Neural progenitor cell (in vitro differentiated cells): ENCODE results near the gene SPECC1L. TPM values are rescaled to one million over a fixed set of nuclear protein-coding genes. Genes with fewer than 3 reads are reported as not detected.
"Not testable (repeated sequence)": the region's sequence is repeated elsewhere in the genome, so short reads cannot be mapped to it uniquely, and the experiment has no call there.

Experiments used
- DNase-seq: peaks from one replicate; pipeline ENCODE4 v3.0.0-alpha.2; 2016; ENCODE audit warnings: low spot score
- H2AFZ ChIP-seq: fragments of 200-600 bp; sonication (generic); replicated peaks from 2 replicates; pipeline ENCODE4 v1.6.1; 2016; ENCODE audit warnings: antibody characterized with exemption
- H3F3A ChIP-seq: fragments of 200-600 bp; sonication (generic); 2 replicates; pipeline ENCODE4 v1.6.1; 2016; ENCODE audit warnings: antibody characterized with exemption, low read depth
- H3K27ac ChIP-seq: fragments of 200-600 bp; sonication (generic); 2 replicates; pipeline ENCODE4 v1.5.1; 2016; ENCODE audit warnings: mild to moderate bottlenecking
- H3K27me3 ChIP-seq: fragments of 200-600 bp; sonication (generic); 2 replicates; pipeline ENCODE4 v1.6.1; 2016; ENCODE audit warnings: mild to moderate bottlenecking, moderate library complexity
- H3K36me3 ChIP-seq: fragments of 200-600 bp; sonication (generic); 2 replicates; pipeline ENCODE4 v1.5.1; 2016
- H3K4me1 ChIP-seq: fragments of 200-600 bp; sonication (generic); 2 replicates; pipeline ENCODE4 v1.6.1; 2016; ENCODE audit warnings: mixed run types
- H3K4me2 ChIP-seq: fragments of 200-600 bp; sonication (generic); 2 replicates; pipeline ENCODE4 v1.6.1; 2016
- H3K4me3 ChIP-seq: fragments of 200-600 bp; sonication (generic); 2 replicates; pipeline ENCODE4 v1.5.1; 2016
- H3K79me2 ChIP-seq: fragments of 200-600 bp; sonication (generic); 2 replicates; pipeline ENCODE4 v1.6.1; 2016; ENCODE audit warnings: low read depth
- H3K9ac ChIP-seq: fragments of 200-600 bp; sonication (generic); 2 replicates; pipeline ENCODE4 v1.6.1; 2016
- H3K9me3 ChIP-seq: fragments of 200-600 bp; sonication (generic); 2 replicates; pipeline ENCODE4 v1.5.1; 2016; ENCODE audit warnings: low read depth
- H4K20me1 ChIP-seq: fragments of 200-600 bp; sonication (generic); 2 replicates; pipeline ENCODE4 v1.6.1; 2016; ENCODE audit warnings: low read depth
- H3K27ac Mint-ChIP-seq: 3 replicates; pipeline ENCODE4 v1.8.0; 2021; ENCODE audit warnings: mixed read lengths
- H3K27me3 Mint-ChIP-seq: 2 replicates; pipeline ENCODE4 v1.8.0; 2022; ENCODE audit warnings: low read depth, mild to moderate bottlenecking, inconsistent platforms, moderate library complexity, mixed read lengths; ENCODE audit not compliant: insufficient read depth
- H3K36me3 Mint-ChIP-seq: 3 replicates; pipeline ENCODE4 v1.8.0; 2021; ENCODE audit warnings: mixed read lengths
- H3K4me1 Mint-ChIP-seq: 3 replicates; pipeline ENCODE4 v1.8.0; 2021; ENCODE audit warnings: mixed read lengths
- H3K4me3 Mint-ChIP-seq: 3 replicates; pipeline ENCODE4 v1.8.0; 2021; ENCODE audit warnings: mild to moderate bottlenecking, moderate library complexity, mixed read lengths
- H3K9me3 Mint-ChIP-seq: 3 replicates; pipeline ENCODE4 v1.8.0; 2020; ENCODE audit warnings: mixed read lengths
- EZH2 ChIP-seq: fragments of 200-600 bp; sonication (generic); IDR thresholded peaks from 2 replicates; pipeline ENCODE4 v1.6.1; 2017; ENCODE audit warnings: antibody characterized with exemption, mild to moderate bottlenecking, moderate library complexity
- total RNA-seq: library from RNA; depleted of rRNA; stranded (reverse); fragments of >200 nt; gene quantifications from 2 replicates; pipeline ENCODE4 v1.2.3, GENCODE V29; 2015; ENCODE audit warnings: low replicate concordance
- TF ChIP-seq, protein P1 (sequence below): fragments of 200-600 bp; sonication (generic); IDR thresholded peaks from 2 replicates; pipeline ENCODE4 v1.5.1; 2017; ENCODE audit warnings: antibody characterized with exemption, mild to moderate bottlenecking

SPECC1L gene
- total RNA-seq, 1 donor from 2014 or later: 48.9 TPM

DNA sequence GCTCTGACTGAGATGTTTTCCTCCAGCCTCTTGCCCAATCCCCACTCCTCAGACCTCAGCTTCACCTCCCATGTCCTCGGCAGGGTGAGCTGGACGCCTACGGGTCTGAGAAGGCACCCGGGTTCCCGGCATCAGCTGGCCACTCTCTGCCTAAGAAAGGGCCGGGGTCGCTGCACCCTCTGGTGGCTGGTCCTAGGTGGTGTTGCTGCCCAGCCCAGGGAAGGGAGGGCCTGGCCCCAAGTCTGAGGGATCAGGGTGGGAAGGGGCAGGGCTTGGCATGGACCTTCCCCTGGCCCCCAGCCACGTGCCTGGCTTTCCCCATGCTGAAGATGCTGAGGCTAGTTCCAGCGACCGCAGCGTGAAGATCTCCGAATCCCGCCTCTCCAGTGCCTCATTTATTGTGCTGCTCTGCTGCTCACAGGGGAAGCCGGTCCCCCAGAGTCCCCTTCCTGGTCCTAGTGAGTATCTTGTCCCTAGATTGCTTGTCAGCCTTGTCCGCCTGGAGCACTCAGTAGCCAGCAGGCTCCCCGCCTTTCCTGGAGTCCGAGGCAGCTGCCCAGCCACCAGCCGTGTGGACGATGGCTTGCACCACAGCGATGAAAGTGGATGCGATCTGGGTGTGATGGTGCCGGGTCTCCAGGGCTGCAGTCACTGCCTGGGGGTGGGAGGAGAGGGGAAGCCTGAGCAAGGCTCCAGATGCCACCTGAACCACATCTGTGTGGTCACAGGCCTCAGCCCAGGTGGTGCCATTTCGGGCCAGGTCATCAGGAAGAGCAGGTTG is 22.9 kb upstream of the SPECC1L start:
- H3K27me3 ChIP-seq: no peaks in the 10 kb centered on the region
- DNase-seq: peak; percentile 89
- no peaks in the 10 kb centered on the region for H3K36me3 Mint-ChIP-seq
- no peaks in the 10 kb centered on the region for H3K9me3 Mint-ChIP-seq
- H3K27ac Mint-ChIP-seq: no peak overlapping the region
- H4K20me1 ChIP-seq: no peaks in the 10 kb centered on the region
- H3K36me3 ChIP-seq: no peaks in the 10 kb centered on the region
- H3K27me3 Mint-ChIP-seq: peaks cover 2% of the 10 kb centered on the region
- H3K9ac ChIP-seq: no peak overlapping the region
- H3K4me3 ChIP-seq: no peak overlapping the region
- peaks cover 13% of the 10 kb centered on the region for H3K4me1 Mint-ChIP-seq
- no peaks in the 10 kb centered on the region for H3K79me2 ChIP-seq
- H3F3A ChIP-seq: no peaks in the 10 kb centered on the region
- H3K9me3 ChIP-seq: no peaks in the 10 kb centered on the region
- H2AFZ ChIP-seq: peak overlapping the region; percentile 78
- peaks cover 7% of the 10 kb centered on the region for H3K4me1 ChIP-seq
- H3K4me2 ChIP-seq: no peak overlapping the region
- H3K27ac ChIP-seq: no peak overlapping the region
- TF ChIP-seq, protein P1, sequence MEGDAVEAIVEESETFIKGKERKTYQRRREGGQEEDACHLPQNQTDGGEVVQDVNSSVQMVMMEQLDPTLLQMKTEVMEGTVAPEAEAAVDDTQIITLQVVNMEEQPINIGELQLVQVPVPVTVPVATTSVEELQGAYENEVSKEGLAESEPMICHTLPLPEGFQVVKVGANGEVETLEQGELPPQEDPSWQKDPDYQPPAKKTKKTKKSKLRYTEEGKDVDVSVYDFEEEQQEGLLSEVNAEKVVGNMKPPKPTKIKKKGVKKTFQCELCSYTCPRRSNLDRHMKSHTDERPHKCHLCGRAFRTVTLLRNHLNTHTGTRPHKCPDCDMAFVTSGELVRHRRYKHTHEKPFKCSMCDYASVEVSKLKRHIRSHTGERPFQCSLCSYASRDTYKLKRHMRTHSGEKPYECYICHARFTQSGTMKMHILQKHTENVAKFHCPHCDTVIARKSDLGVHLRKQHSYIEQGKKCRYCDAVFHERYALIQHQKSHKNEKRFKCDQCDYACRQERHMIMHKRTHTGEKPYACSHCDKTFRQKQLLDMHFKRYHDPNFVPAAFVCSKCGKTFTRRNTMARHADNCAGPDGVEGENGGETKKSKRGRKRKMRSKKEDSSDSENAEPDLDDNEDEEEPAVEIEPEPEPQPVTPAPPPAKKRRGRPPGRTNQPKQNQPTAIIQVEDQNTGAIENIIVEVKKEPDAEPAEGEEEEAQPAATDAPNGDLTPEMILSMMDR: peak; percentile 84
- TF ChIP-seq EZH2: no peak
- no peak overlapping the region for H3K4me3 Mint-ChIP-seq

DNA sequence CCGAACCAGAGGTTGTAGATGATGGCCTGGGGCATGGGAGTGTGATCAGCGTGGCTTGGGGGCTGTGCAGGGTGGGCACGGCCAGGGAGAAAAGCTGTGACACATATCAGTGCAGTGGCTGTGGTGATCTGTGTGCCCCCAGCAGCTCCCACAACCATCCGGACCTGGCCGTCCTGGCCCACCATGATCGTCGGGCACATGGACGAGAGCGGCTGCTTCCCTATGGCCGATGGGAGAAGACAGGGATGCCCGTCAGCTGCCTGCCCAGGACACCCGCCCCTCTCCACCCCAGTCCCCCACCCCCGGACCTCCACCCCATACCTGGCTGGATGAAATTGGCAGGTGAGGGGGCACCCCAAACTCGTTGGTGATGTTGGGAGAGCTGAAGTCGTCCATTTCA is 22.0 kb upstream of the SPECC1L start:
- H3K4me1 Mint-ChIP-seq, H3K36me3 ChIP-seq, H3K4me3 ChIP-seq, H3K27ac ChIP-seq, H3K4me2 ChIP-seq, H3F3A ChIP-seq, H2AFZ ChIP-seq, DNase-seq, H3K27me3 ChIP-seq, H3K36me3 Mint-ChIP-seq, H3K27me3 Mint-ChIP-seq, H4K20me1 ChIP-seq, H3K4me1 ChIP-seq, H3K27ac Mint-ChIP-seq, H3K9ac ChIP-seq, H3K9me3 ChIP-seq, H3K79me2 ChIP-seq, H3K4me3 Mint-ChIP-seq, H3K9me3 Mint-ChIP-seq: not testable (repeated sequence)

DNA sequence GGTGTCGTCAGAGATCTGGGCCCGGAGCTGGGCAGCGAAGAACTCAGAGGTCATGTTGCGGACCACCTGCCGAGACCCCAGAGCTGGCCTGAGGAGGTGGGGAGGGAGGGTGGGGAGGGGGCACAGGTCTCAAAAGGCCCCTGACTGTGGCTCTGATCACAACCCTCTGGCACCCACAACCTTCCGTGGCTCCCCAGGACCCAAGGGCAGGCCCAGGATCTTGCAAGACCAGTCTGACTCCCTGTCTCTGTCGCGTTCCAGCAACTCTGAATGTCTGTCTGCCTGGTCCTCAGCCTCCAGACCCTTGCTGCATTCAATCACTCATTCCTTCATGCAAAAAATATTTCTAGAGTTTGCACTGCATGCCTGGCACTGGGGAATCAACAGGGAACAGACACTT is 21.2 kb upstream of the SPECC1L start:
- not testable (repeated sequence) for H3K9me3 ChIP-seq, H4K20me1 ChIP-seq, H3K4me3 ChIP-seq, H2AFZ ChIP-seq, H3K9me3 Mint-ChIP-seq, H3K27me3 ChIP-seq, H3K27me3 Mint-ChIP-seq, H3K4me1 Mint-ChIP-seq, H3K27ac ChIP-seq, H3K4me1 ChIP-seq, H3K4me3 Mint-ChIP-seq, H3K79me2 ChIP-seq, H3K36me3 Mint-ChIP-seq, H3K9ac ChIP-seq, H3F3A ChIP-seq, H3K27ac Mint-ChIP-seq, DNase-seq, H3K4me2 ChIP-seq, H3K36me3 ChIP-seq

DNA sequence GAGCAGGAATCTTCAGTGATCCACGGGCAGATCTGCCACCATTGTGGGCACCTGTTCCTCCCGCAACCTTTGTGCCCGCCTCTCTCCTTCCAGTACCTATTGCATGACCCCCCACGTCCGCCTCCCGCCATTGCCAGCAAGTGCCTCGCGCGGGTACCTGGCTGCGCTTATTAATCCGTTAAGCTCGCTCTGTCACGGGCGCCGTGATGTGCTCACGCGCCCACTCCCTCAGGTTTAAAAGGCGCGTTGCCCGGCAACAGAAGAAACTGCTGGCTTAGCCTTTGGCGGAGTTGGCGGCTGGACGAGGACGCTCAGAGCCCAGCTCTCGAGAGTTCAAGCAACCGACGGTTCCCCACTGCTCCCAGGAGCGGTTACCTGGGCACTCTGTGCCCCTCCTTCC is 19.3 kb upstream of the SPECC1L start:
- H3K9ac ChIP-seq, H2AFZ ChIP-seq, H3K79me2 ChIP-seq, H3K9me3 ChIP-seq, H3K4me2 ChIP-seq, DNase-seq, H3K27me3 ChIP-seq, H3K36me3 ChIP-seq, H3K36me3 Mint-ChIP-seq, H3F3A ChIP-seq, H4K20me1 ChIP-seq, H3K4me3 ChIP-seq, H3K4me1 ChIP-seq, H3K27me3 Mint-ChIP-seq, H3K4me3 Mint-ChIP-seq, H3K4me1 Mint-ChIP-seq, H3K27ac ChIP-seq, H3K9me3 Mint-ChIP-seq, H3K27ac Mint-ChIP-seq: not testable (repeated sequence)

DNA sequence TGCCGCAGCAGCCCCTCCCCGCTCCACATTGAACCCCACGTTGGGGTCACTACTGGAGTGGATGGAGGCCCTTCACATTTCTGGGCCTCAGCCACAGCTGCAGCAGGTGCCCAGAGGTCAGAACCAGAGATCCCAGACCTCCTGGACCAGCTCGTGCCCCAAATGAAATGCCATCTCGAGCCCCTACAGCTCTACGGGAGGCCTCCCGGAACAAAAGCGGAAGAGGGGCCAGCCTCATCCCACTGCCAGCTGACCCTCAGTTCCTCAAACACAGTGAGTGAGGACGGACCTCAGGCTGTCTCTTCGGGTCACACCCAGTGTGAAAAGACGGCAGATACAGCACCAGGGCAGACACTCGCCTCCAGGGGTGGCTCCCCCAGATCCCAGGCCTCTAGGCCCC is 17.5 kb upstream of the SPECC1L start:
- H3K4me2 ChIP-seq, H2AFZ ChIP-seq, H3K27ac Mint-ChIP-seq, H3K4me1 Mint-ChIP-seq, H3K9me3 ChIP-seq, H3K27me3 Mint-ChIP-seq, H3K9me3 Mint-ChIP-seq, DNase-seq, H3K36me3 Mint-ChIP-seq, H3K4me3 Mint-ChIP-seq, H4K20me1 ChIP-seq, H3F3A ChIP-seq, H3K36me3 ChIP-seq, H3K27me3 ChIP-seq, H3K4me1 ChIP-seq, H3K27ac ChIP-seq, H3K4me3 ChIP-seq, H3K9ac ChIP-seq, H3K79me2 ChIP-seq: not testable (repeated sequence)

DNA sequence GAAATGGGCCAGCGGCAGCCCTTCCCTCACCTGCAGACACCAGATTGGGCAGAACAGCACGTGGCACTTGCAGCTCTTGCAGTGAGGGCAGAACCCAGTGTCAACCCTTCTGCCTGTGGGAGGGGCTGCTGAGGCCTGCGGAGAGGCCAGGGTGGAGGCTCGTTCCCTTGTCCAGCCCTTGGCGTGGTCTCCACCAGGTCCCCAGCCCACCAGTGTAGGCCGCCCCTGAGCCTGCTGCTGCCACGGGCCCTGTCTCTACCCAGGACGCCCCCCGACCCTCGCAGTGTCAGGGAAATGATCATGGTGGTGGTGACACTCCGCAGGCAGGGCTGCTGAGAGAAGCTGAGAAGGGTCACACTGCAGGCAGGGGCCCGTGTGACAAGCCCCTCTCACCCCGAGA is 14.5 kb upstream of the SPECC1L start:
- H3K4me1 ChIP-seq, H3K4me3 ChIP-seq, H3K27me3 Mint-ChIP-seq, H3K4me1 Mint-ChIP-seq, H3K27me3 ChIP-seq, H3K4me3 Mint-ChIP-seq, H4K20me1 ChIP-seq, H3K79me2 ChIP-seq, H3K36me3 ChIP-seq, H3K4me2 ChIP-seq, H3K9me3 Mint-ChIP-seq, H3F3A ChIP-seq, DNase-seq, H2AFZ ChIP-seq, H3K27ac Mint-ChIP-seq, H3K27ac ChIP-seq, H3K9me3 ChIP-seq, H3K9ac ChIP-seq, H3K36me3 Mint-ChIP-seq: not testable (repeated sequence)

DNA sequence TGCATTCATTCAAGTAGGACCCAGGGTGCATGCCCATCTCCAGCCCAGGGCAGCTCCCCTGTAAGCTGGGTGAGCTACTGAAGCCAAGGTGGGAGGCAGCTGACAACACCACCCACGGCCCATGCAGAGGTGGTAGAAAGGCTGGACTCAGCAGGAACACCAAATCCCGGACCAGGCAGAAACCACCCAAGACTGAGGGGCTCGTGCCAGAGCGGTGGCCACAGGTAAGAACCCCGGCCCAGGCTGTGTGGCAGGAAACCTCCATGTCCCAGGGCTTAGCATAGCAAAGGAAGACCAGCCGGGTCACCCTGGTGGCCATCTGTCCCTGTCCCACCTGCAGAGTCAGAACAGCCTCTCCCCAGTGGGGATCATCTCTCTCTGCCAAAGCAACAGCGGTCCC is 13.9 kb upstream of the SPECC1L start:
- not testable (repeated sequence) for H3K27me3 ChIP-seq, H3K36me3 ChIP-seq, H3K4me1 Mint-ChIP-seq, H3K4me2 ChIP-seq, H3K36me3 Mint-ChIP-seq, H3K27ac ChIP-seq, DNase-seq, H3K9ac ChIP-seq, H3K27ac Mint-ChIP-seq, H3K79me2 ChIP-seq, H3F3A ChIP-seq, H3K9me3 ChIP-seq, H3K4me3 ChIP-seq, H2AFZ ChIP-seq, H3K4me1 ChIP-seq, H4K20me1 ChIP-seq, H3K9me3 Mint-ChIP-seq, H3K4me3 Mint-ChIP-seq, H3K27me3 Mint-ChIP-seq
